ENCODE measurements around the gene SLC36A3. TPM values are rescaled to one million over a fixed set of nuclear protein-coding genes. Genes with fewer than 3 reads are reported as not detected.

Gene SLC36A3
- total and polyA plus RNA-seq, 4 donors: not detected

DNA sequence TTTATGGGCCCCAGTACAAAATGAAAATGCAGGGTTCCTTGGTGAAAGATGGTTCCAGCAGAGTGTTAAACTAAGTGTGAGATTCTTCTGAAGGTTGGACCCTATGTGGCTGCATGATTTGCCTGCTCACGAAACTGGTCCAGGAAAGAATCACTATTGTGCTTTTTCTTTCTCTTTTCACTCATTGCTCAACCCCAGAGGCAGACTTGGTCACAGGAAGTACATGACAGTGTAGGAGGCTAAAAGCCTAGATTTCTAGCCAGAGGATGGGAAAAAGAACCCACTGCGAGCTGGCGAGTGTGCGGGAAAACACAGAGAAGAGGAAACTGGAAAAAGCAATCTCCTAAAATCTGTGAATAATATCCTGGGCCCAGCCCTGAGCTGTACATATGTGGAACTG is 25.2 kb upstream of the SLC36A3 start:
- Histone ChIP-seq H3K27me3 (ENCODE audit: control insufficient read depth, insufficient read depth, low read length) (no peaks in the 10 kb centered on the region), H3K36me3 (ENCODE audit: control insufficient read depth, insufficient read depth, low read length) (no peaks in the 10 kb centered on the region), H3K27ac (ENCODE audit: low read depth, low read length) (no peak overlapping the region), H3K4me1 (ENCODE audit: control insufficient read depth, insufficient read depth, low read length) (no peaks in the 10 kb centered on the region), H3K4me3 (ENCODE audit: low read depth, low read length) (no peak overlapping the region), H3K9me3 (ENCODE audit: control insufficient read depth, insufficient read depth, low read length) (no peaks in the 10 kb centered on the region)
- peak in 1 of 6 donors; percentile 32 for DNase-seq (ENCODE audit: low read depth in 4 of 6, low spot score in 6 of 6)
- WGBS (ENCODE audit: insufficient coverage): 76% methylated on average over 3 of the region's 4 CpGs

GRCh38 chr5:151327585-151327984 is 24.0 kb upstream of the SLC36A3 start:
- H3K9me3 ChIP-seq (ENCODE audit: control insufficient read depth, insufficient read depth, low read length): no peaks in the 10 kb centered on the region
- no peak overlapping the region for H3K4me3 ChIP-seq (ENCODE audit: low read depth, low read length)
- no peaks in the 10 kb centered on the region for H3K27me3 ChIP-seq (ENCODE audit: control insufficient read depth, insufficient read depth, low read length)
- no peak overlapping the region for H3K27ac ChIP-seq (ENCODE audit: low read depth, low read length)
- WGBS (ENCODE audit: insufficient coverage): no CpG with 5 or more reads among the region's 2 CpGs
- no peaks in the 10 kb centered on the region for H3K4me1 ChIP-seq (ENCODE audit: control insufficient read depth, insufficient read depth, low read length)
- DNase-seq (ENCODE audit: low read depth in 4 of 6, low spot score in 6 of 6): no peak
- no peaks in the 10 kb centered on the region for H3K36me3 ChIP-seq (ENCODE audit: control insufficient read depth, insufficient read depth, low read length)

GRCh38 chr5:151326266-151326665 is 22.7 kb upstream of the SLC36A3 start:
- no peak overlapping the region for H3K27ac ChIP-seq (ENCODE audit: low read depth, low read length)
- H3K36me3 ChIP-seq (ENCODE audit: control insufficient read depth, insufficient read depth, low read length): no peaks in the 10 kb centered on the region
- no peak overlapping the region for H3K4me3 ChIP-seq (ENCODE audit: low read depth, low read length)
- no peaks in the 10 kb centered on the region for H3K27me3 ChIP-seq (ENCODE audit: control insufficient read depth, insufficient read depth, low read length)
- DNase-seq (ENCODE audit: low read depth in 4 of 6, low spot score in 6 of 6): no peak
- H3K9me3 ChIP-seq (ENCODE audit: control insufficient read depth, insufficient read depth, low read length): no peaks in the 10 kb centered on the region
- 97% methylated on average over 3 of the region's 3 CpGs for WGBS (ENCODE audit: insufficient coverage)
- H3K4me1 ChIP-seq (ENCODE audit: control insufficient read depth, insufficient read depth, low read length): no peaks in the 10 kb centered on the region

GRCh38 chr5:151320481-151320880 is 16.9 kb upstream of the SLC36A3 start:
- Histone ChIP-seq H3K36me3 (ENCODE audit: control insufficient read depth, insufficient read depth, low read length) (no peaks in the 10 kb centered on the region), H3K27ac (ENCODE audit: low read depth, low read length) (no peak overlapping the region), H3K27me3 (ENCODE audit: control insufficient read depth, insufficient read depth, low read length) (no peaks in the 10 kb centered on the region), H3K4me1 (ENCODE audit: control insufficient read depth, insufficient read depth, low read length) (no peaks in the 10 kb centered on the region), H3K9me3 (ENCODE audit: control insufficient read depth, insufficient read depth, low read length) (no peaks in the 10 kb centered on the region), H3K4me3 (ENCODE audit: low read depth, low read length) (no peak overlapping the region)
- no peak for DNase-seq (ENCODE audit: low read depth in 4 of 6, low spot score in 6 of 6)
- 100% methylated on average over 2 of the region's 4 CpGs for WGBS (ENCODE audit: insufficient coverage)

DNA sequence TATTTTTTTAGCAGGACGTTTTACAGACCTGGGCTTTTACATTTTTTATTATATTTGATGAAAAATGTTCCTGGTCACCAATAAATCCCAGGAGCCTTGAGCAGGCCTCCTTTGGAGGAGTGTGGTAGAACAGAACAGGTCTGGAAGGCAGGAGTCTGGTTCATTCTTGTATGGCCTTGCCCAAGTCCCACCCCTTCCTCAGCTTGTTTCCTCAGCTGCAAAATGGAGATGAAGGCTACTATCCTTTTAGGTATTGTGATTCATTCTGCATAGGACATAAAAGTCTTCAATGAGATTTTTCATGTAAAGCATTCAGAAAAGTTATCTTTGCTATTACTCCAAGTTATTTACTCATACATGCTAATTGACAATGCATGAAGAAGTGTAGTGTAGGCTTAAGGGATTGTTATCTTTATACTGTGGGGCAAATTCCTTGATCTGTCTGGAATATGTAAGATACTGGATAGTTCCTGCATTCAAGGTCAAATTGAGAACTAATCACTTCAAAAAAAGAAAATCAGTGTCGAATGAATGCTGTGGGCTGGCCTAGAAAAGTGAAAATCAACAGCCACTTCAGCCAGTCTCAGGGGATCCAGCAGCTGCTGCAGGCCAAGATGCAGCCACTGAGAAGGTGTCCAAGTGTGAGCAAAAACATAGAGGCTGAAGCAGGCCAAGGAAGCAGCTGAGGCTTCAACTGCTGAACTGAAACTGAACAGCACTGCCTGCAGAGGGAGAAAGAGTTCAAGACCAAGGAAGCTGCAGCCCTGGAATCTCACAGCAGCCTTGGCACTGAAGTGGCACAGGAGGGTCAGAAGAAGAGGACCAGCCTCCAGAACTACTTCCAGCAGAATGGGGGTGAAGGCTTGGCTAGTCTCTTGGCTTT is 15.5 kb upstream of the SLC36A3 start:
- peak in 2 of 6 donors; percentile 8 to 59 for DNase-seq (ENCODE audit: low read depth in 4 of 6, low spot score in 6 of 6)
- no peak overlapping the region for H3K4me3 ChIP-seq (ENCODE audit: low read depth, low read length)
- H3K27ac ChIP-seq (ENCODE audit: low read depth, low read length): no peak overlapping the region
- 56% methylated on average over 1 of the region's 2 CpGs for WGBS (ENCODE audit: insufficient coverage)
- no peaks in the 10 kb centered on the region for H3K4me1 ChIP-seq (ENCODE audit: control insufficient read depth, insufficient read depth, low read length)
- no peaks in the 10 kb centered on the region for H3K27me3 ChIP-seq (ENCODE audit: control insufficient read depth, insufficient read depth, low read length)
- H3K36me3 ChIP-seq (ENCODE audit: control insufficient read depth, insufficient read depth, low read length): no peaks in the 10 kb centered on the region
- H3K9me3 ChIP-seq (ENCODE audit: control insufficient read depth, insufficient read depth, low read length): no peaks in the 10 kb centered on the region

DNA sequence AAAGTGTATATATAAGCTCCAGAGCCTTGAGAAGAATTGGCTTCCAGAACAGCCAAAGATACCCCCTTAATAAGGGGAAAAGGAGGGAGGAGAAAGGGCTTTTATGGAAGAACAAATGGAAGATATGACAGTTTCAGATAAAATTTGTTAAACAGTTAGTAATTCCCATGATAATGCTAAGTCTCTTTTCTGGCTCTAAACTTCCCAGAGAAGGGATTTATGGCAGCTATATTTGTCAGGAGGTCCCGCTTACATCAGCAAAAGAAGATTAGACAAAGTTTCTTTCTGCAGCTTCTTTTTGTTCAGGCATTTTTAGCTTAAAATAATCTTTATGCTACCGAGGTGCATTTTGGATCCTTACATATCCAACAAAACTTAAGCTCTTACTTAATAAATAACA is 14.3 kb upstream of the SLC36A3 start:
- H3K4me3 ChIP-seq (ENCODE audit: low read depth, low read length): no peak overlapping the region

DNA sequence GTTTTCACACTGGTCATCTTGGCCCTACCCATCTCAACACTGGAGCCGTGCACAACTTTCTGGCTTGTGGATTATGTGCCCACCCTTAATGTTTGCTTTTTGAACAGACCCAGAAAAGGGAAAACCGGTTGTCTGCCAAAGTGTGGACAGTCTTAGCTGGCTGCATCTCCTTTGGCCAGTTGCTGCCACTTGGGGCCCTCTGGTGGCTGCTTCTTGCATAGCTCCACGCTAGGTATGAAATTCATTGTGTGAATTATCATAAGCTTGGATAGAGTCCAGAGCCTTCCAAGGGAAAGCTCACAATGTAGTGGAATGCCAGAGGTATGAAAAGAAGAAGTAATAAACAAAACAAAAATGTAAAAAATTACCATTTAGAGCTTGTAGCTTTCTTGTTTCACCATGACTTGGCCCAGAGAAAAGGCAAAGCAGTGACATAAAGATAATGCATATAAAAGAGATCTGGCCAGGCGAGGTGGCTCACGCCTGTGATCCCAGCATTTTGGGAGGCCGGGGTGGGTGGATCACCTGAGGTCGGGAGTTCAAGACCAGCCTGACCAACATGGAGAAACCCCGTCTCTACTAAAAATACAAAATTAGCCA is 12.5 kb upstream of the SLC36A3 start:
- peak in 5 of 6 donors; percentile 19 to 83 (median 33) for DNase-seq (ENCODE audit: low read depth in 4 of 6, low spot score in 6 of 6)
- H3K4me1 ChIP-seq (ENCODE audit: control insufficient read depth, insufficient read depth, low read length): no peaks in the 10 kb centered on the region
- no peak overlapping the region for H3K27ac ChIP-seq (ENCODE audit: low read depth, low read length)
- no peaks in the 10 kb centered on the region for H3K36me3 ChIP-seq (ENCODE audit: control insufficient read depth, insufficient read depth, low read length)
- 40% methylated on average over 3 of the region's 8 CpGs for WGBS (ENCODE audit: insufficient coverage)
- H3K27me3 ChIP-seq (ENCODE audit: control insufficient read depth, insufficient read depth, low read length): no peaks in the 10 kb centered on the region
- H3K9me3 ChIP-seq (ENCODE audit: control insufficient read depth, insufficient read depth, low read length): no peaks in the 10 kb centered on the region
- no peak overlapping the region for H3K4me3 ChIP-seq (ENCODE audit: low read depth, low read length)

More for the DNA sequence above, 14.3 kb upstream of the SLC36A3 start:
- Histone ChIP-seq H3K27ac (ENCODE audit: low read depth, low read length) (no peak overlapping the region), H3K9me3 (ENCODE audit: control insufficient read depth, insufficient read depth, low read length) (no peaks in the 10 kb centered on the region), H3K4me1 (ENCODE audit: control insufficient read depth, insufficient read depth, low read length) (no peaks in the 10 kb centered on the region), H3K27me3 (ENCODE audit: control insufficient read depth, insufficient read depth, low read length) (no peaks in the 10 kb centered on the region), H3K36me3 (ENCODE audit: control insufficient read depth, insufficient read depth, low read length) (no peaks in the 10 kb centered on the region)
- DNase-seq (ENCODE audit: low read depth in 4 of 6, low spot score in 6 of 6): peak in 2 of 6 donors; percentile 3 to 16
- WGBS (ENCODE audit: insufficient coverage): no CpG with 5 or more reads among the region's 2 CpGs

GRCh38 chr5:151313357-151313756 is 9.8 kb upstream of the SLC36A3 start:
- Histone ChIP-seq H3K27me3 (ENCODE audit: control insufficient read depth, insufficient read depth, low read length) (no peaks in the 10 kb centered on the region), H3K4me1 (ENCODE audit: control insufficient read depth, insufficient read depth, low read length) (no peaks in the 10 kb centered on the region), H3K27ac (ENCODE audit: low read depth, low read length) (no peak overlapping the region), H3K9me3 (ENCODE audit: control insufficient read depth, insufficient read depth, low read length) (no peaks in the 10 kb centered on the region), H3K36me3 (ENCODE audit: control insufficient read depth, insufficient read depth, low read length) (no peaks in the 10 kb centered on the region), H3K4me3 (ENCODE audit: low read depth, low read length) (no peak overlapping the region)
- no peak for DNase-seq (ENCODE audit: low read depth in 4 of 6, low spot score in 6 of 6)
- WGBS (ENCODE audit: insufficient coverage): no CpG with 5 or more reads among the region's 2 CpGs

DNA sequence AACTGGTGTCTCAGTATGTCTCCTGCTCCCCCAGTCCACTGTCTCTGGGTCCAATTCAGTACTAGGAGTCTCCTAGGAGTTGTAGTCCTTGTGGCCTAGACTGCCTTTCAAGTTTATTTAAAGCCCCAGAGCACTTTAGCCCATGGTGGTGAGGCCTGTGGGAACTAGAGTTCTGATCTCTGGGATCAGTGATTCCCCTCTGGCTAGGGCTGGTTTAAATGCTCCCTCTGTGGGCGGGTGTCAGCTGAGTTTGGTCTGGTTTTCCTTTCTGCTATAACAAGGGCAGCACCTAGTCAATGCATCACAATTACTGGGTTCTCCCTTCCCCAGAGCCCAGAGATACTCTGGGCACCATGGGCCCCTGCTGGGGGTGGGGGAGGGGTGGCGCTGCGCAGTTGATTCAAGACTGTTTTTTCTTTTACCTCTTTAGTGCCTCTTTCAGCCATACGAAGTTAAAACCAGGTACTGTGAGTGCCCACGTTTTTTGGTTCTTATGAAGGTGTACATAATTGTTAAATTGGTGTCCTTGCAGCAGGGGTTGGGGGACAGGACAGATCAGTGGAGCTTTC is 9.3 kb upstream of the SLC36A3 start:
- H3K27me3 ChIP-seq (ENCODE audit: control insufficient read depth, insufficient read depth, low read length): no peaks in the 10 kb centered on the region
- no peaks in the 10 kb centered on the region for H3K36me3 ChIP-seq (ENCODE audit: control insufficient read depth, insufficient read depth, low read length)
- no peak overlapping the region for H3K4me3 ChIP-seq (ENCODE audit: low read depth, low read length)
- H3K9me3 ChIP-seq (ENCODE audit: control insufficient read depth, insufficient read depth, low read length): no peaks in the 10 kb centered on the region
- DNase-seq (ENCODE audit: low read depth in 4 of 6, low spot score in 6 of 6): no peak
- H3K4me1 ChIP-seq (ENCODE audit: control insufficient read depth, insufficient read depth, low read length): no peaks in the 10 kb centered on the region
- no peak overlapping the region for H3K27ac ChIP-seq (ENCODE audit: low read depth, low read length)
- WGBS (ENCODE audit: insufficient coverage): no CpG with 5 or more reads among the region's 5 CpGs

Measured in spinal cord (tissue), 10 donors.